ENCODE results near the gene DCAF8.

The DCAF8 gene

DNA sequence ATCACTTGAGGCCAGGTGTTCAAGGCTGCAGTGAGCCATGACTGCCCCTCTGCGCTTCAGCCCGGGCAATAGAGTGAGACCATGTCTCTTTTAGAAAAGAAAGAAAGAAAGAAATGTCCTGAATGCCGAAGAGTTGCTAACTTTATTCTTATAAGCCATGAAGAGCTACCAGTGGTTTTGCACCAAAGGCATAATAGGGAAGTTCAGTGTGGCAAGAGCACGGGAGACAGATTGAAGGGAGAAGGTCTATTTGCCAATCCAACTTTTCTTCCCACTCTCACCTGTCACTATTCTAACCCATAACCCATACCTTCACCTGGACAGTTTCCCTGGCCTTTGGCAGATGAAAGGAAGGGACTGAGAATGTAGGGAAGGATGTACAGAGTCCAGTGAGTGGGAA is 61.6 kb downstream of the DCAF8 start:
- DNase-seq, result no peak

DNA sequence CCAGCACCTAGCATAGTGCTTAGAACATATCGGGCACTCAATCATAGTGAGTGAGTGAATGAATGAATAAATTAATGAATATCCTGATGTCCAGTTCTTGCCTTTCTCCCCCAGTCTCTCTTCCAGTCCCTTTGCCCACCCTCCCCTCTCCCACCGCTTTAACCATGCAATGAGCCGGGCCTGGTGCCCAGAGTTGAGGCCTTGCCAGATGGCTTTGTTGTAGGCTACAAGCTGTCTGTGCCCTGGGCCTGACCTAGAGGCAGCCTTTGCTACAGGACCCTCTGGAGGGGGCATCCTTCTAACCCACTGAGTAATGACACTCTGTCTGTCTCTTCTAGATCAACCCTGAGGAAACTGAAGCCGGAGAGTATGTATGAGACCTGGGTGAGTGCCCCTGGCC is 65.1 kb downstream of the DCAF8 start:
- no peak for DNase-seq

DNA sequence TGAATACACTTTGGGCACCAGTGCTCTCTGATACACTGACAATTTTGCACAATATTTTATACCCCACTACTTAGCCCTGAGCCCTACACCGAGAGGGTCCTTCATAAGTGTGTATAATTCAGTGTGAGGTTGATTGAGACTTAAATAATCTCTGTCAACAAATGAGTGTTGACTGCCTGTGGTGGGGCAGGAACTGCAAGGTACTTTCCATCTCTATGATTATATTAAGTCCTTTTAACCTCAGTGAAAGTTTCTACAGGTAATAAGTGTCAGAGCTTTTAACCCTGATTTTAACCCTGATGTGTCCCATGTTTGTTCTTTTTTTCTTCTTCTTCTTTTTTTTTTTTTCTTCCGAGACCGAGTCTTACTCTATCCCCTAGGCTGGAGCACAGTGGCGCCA is 66.2 kb downstream of the DCAF8 start:
- DNase-seq, result no peak

DNA sequence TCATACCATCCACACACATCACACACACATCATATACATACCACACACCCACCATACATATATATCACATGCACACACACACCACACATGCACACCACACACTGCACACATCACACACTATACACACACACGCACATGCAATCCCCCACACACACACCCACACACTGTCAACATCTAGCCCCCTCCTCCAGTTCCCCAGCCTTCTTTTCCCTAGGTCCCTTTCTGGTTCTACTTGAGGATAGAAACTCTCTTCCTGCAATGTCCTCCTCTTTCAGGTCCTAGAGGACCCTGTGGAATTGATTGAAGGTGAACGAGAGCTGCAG is 67.7 kb downstream of the DCAF8 start:
- no peak for DNase-seq

DNA sequence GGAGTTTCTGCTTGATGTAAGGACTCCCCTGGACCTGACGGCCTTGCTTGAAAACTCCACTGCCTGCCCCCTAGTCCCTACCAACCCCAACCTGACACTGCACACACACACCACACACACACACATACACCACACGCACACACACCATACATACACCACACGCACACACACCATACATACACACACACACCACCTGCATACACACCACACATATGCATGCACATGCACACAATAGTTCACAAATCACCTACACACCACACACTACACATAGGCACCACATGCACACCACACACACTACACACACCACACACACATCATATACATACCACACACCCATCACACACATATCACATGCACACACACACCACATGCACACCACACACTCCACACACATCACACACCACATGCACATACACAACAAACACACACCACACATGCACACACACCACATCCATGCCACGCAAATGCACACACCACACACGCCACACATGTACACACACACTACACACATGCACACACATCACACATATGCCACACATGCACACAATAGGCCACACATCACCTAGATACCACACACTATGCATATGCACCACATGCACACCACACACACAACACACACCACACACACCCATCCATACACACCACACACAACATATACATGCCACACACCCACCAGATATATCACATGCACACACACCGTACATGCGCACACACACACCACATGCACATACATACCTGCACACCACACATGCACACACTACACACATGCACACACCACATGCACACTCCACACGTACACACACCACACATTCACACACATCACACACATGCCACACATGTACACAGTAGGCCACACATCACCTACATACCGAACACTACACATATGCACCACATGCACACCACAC is 68.3 kb downstream of the DCAF8 start:
- no peak for DNase-seq

DNA sequence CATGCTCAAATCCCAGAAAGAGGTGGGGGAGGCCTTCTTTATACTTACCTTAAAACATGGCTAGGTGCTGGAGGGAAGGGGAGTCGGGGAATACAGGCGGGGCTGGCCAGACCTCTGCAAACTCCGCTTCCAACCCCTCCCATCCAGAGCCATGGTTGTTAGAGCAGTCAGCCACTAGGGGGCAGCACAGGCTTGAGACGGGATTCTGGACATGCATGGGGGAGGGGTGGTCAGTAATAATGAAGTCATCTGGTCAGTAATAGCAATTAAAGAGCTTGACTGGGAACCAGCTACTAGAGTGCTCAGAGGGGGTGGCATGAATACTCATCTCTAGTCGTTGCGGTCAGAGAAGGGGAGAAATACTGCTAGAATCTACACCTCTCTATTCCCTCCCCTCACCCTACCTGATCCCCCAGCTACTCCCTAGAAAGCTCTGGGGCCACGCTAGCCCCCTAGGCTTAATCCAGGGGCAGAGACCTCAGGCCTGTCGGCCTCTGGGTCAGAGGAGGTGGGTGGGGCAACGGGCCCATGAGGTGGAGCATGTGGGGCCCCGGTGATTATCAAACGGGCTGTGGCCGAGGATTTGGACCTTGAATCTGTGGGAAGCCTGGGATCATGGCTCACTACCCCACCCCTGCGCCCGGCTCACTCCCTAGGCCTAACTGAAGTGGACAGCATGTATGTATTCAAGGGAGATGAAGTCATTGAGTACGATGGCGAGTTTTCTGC is 69.1 kb downstream of the DCAF8 start:
- DNase-seq, result peak; percentile 91

DNA sequence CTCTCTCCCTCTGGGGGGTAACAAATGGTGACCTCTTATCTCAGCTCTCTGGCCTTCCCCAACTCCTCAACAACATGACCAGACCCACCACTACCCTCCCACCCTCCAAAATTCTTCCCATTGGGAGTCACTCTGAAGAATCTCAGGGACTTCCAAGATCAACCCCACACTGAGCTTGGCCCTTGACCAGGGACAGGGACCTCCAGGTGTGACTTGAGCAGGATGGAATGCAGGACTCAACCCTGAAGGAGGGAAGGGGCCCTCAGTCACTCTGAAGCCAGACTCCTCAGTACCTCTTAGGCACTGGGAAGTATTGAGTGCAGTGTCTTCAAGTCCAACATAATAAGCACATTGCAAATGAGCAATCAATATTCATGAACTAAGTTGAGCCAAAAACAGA is 70.1 kb downstream of the DCAF8 start:
- no peak for DNase-seq

DNA sequence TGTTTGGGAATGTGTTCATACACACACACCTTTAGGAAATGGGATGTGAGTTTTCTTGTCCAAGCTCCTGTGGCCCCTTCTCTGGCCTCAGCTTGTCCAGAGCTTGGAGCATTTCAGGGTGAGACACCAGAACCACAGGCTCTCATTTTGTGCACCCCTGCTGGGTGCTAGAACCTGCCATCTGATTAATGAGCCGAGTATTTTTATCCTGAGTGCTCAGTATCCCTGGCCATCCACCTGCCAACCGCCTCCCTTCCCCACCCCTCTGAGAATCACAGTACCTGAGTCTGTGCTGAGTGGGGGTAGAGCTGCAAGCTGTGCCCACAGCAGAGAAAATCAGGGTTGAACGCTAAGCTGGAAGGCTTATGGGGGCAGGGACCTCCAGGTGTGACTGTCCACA is 70.6 kb downstream of the DCAF8 start:
- no peak for DNase-seq

DNA sequence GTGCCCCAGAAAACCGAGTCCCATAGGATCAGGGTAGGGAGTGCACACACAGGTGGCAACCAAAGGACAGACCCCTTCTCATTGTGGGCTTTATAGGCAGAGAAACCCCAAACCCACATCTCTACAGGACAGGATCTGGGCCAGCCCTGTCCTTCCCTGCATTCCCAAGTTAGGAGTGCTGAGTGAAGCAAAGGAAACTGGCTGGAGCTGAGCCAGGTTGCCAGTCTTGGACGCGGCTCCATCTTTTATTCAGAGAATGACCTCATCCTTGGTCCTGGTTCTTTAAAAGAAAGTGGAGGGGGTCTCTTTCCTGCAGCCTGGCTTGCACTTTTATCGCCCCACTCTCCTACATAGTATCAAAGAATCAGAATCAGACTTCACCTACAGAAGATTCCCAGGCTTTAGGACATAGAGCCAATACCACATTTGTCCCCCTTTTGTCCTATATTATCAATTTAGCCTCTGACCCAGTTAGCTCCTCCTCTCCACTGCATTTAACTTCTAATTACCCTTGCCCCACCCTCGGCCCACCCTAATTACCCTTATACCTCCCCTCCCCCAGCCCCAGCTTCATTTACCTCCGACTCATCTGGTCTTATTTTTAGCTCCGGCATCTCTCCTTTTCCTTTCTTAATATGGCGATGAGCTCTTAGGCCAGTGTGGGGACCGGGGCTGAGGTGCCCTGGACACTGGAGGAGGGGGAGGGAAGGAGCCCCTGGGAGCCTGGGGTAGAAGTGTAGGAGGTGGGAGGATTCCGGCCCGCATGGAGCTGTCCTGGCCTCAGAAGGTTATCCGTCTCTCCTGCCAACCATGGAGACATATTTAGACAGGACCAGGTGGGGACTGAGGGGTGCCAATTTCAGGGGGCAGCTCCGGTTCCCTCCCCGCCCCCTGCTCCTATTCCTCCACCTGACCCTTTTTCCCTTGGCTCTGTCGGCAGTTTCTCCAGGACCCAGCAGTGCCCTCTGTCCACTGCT is 72.4 kb downstream of the DCAF8 start, which contains the start of gene CASQ1:
Gene CASQ1 (plus strand): TSS at position 927 of the 977 bp plus-strand sequence. CDS start 177 bp downstream, outside the sequence.
- no peak for DNase-seq

DNA sequence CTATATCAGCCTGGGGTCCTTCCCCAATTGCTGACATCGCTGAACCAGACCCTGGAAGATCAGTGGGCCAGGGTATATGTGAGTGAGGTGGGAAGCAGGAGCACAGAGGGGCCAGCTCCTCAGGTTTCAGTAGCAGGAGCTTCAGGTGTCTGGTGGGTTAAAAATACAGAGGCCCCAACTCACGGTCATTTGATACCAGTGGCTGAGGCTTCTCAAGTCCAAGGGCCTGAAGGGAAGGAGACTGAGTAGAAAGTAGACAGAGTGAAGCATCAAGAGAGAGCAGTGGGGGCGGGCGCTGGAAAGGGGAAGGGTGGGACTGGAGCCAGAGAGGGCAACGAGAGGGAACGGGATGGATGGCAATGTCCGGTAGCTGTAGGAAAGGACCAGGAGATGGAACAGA is 74.0 kb downstream of the DCAF8 start:
- no peak for DNase-seq

DNA sequence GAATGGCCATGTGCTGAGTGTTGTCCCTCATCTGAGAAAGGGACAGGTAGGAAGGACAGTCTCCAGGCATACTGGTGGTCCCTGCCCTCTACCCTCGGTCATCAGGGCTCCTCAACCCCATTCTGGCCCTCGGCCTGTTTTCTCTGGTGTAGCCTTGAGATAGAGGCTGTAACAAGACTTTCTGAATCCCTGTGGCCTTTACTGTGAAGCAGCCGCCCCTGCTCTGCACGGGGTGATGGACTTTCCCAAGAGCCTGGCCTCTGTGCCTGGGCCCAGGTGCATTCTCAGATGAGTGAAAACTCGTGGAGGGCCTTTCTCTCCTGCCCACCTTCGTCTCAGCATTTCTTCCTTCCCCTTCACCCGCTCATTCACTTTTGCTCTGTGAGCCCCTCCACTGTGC is 74.9 kb downstream of the DCAF8 start:
- DNase-seq, result no peak

DNA sequence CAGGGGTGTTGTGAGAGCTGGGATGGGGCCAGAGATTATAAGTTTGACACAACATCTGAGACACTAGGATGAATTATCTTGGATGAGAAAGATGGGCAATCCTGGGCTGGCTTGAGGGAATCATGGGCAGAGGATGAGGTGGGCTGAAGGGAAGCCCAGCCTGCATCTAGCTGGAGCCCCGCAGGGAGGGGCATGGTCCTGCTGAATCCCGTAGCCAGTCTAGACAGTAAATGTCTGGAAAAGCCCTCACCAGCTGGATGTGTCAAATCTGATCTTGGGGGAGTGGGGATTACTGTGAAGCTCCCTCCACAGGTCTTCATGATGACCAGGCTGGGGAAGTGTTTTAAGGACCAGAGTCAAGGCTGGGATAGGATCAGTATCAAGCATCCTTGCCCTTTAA is 75.6 kb downstream of the DCAF8 start:
- no peak for DNase-seq

DNA sequence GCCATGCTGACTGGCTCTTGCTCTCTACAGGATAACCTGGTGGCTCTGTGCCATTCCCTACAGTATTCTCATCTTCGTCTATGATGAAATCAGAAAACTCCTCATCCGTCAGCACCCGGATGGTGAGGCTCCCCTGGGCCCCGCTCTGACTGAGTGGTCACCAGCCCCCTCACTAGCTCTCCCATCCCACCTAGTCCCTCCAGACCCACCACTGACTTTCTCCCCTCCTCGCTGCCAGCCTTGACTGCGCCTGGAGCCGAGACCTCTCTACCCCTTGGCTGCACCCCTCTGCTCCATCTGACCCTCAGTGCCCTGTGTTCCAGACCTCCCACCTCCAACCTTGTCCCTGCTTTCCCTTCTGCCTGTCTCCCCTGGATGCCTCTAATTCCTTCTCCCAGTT is 76.1 kb downstream of the DCAF8 start:
- peak; percentile 14 for DNase-seq

DNA sequence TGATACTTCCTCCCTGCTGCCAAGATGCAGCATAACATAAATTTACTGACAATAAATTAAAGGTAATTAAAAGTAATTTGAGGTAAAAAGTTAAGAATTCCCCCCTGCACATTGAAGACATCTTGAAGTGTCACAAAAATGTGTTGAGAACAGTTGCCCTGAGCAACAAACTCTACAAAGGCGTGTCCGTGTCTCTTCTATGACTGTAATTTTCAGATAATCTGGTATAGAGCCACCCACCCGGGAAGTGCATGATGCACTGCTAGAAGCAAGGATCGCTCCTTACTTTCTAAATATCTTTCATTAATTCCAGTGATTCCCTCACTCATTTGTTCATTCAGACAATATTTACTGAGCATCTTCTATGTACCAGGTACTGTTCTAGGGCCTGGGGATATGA is 83.0 kb downstream of the DCAF8 start:
- no peak for DNase-seq

DNA sequence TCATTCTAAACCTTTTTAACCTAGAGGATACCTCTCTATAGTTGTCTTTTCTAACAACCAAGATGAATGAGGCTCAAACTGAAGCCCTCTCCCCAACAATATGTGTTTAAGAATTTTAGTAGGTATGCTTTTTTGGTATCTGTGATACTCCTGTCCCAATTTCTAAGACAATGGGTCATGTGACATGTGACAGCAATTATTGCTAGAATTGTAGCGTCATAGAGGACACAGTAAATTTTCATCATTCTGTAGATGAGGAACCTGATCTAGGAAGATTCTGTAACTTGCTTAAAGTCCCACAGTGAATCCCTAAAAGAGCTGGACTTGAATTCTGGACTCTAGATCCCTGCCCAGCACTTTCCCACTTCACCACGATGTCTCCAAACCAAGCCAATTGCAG is 83.6 kb downstream of the DCAF8 start:
- DNase-seq, result no peak

DNA sequence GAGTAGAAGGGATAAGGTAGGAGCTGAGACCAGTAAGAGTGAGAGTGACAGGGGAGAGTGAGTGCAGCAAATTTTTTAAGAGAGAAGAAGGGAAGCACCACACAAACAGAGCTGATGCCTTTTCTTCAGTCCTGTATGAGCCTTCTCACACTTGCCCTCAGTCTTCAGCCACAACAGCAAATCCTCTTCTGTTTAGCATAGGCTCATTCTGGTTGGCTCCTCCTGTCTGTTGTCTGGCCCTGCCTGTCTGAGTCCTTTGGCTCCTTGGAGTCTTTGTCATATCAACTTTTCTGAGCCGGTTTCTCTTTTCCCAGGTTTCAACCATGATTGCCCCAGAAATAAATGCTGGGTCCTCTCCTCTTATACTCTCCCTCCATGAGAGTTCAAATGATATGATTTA is 84.7 kb downstream of the DCAF8 start:
- DNase-seq, result no peak

DNA sequence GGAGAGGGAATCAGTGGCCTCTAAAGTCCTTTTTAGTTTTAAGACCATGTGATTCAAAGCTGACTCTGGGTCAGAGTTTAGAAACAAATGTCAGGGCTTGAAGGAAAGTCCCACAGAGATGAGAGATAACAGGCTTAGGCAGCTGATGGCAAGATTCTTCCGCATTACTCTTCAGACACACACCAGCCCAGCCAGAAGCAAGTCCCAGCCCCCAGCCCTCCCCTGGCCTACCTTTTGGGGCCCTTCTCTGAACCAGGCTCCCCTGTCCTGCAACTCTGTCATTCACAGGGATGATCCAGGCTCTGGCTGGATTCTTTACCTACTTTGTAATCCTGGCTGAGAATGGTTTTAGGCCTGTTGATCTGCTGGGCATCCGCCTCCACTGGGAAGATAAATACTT is 85.1 kb downstream of the DCAF8 start:
- DNase-seq, result no peak

DNA sequence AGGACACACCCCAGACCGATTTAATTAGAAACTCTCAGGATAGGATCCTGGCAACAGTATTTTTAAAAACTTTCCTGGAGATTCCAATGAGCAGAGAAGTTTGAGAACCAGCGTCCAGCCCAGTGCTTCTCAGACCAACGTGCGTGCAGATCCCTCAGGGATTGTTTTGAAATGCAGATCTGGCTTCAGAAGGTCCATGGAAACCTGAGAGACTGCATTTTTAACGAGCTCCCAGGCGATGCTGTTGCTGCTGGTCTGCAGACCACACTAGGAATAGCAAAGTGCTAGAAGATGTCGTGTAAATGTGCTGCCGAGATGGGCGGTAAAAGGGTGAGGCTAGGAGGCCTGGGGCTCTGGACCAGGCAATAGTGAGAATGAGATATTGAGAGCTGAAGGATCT is 90.4 kb downstream of the DCAF8 start:
- no peak for DNase-seq

DNA sequence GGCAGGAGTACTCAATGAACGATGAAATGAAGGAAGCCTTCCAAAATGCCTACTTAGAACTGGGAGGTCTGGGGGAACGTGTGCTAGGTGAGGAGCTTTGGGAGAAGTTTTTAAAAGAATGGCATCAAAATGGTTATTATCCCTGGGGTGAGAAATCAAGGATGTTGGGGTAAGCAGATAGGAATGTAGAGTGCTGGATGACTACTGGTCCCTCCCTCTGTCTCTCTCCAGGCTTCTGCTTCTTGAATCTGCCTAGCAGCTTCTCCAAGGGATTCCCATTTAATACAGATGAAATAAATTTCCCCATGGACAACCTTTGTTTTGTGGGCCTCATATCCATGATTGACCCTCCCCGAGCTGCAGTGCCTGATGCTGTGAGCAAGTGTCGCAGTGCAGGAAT is 91.0 kb downstream of the DCAF8 start:
- no peak for DNase-seq

DNA sequence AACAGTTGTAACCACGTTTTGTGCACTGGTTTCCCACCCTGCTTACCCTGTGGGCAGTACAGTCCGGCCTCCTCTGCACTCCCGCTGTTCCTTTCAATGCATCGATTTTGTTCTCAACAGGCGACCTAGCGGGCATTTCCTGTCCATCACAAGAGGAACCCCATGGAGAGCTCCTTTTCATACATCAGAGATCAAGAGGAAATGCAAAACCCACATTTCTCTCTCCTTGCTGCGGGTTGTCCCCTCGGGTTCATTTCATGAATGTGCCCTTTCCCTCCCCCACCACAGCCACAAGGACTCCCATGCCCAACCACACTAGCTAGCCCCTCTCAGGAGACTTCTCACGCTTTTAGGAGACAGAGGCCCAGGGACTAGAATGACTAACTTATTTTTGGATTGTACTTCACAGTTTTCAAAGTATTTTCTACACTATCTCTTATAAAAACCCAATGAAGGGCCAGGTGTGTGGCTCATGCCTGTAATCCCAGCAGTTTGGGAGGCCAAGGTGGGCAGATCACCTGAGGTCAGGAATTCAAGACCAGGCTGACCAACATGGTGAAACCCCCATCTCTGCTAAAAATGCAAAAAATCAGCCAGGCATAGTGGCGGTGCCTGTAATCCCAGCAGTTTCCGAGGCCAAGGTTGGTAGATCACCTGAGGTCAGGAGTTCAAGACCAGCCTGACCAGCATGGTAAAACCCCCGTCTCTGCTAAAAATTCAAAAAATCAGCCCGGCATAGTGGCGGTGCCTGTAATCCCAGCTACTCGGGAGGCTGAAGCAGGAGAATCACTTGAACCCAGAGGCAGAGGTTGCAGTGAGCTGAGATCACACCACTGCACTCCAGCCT is 92.6 kb downstream of the DCAF8 start:
- peak; percentile 10 for DNase-seq

DNA sequence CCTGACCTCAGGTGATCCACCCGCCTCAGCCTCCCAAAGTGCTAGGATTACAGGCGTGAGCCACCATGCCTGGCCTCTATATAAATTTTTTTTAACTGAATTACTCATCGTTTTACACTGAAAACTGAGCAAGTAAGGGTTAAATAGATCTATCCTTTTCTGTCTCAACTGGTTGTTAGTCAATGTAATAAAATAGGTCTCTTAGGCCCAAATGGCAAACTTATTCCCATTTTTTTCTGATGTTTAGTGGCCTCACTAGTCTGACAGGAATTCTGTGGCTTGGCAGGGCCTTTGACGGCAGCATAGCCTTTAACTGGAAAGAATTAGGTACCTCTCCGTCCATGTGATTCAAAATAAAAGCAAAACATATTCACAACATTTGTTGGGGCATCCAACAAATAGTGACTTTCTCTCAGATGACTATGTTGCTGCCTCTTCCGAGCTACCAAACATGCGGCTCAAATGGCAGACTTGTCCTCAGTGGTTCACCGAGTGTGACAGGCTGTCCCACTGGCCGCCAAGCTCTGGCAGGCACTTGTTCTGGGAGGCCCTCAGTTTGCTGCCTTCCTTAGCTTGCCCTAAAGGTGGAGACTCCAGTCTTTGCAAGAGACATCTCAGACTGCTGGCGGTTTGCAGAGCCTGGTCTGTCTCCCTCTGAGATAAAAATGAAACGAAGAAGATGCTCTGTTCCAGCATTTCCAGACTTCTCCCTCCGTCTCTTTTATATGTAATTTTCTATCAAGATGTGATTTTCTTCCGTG is 93.6 kb downstream of the DCAF8 start:
- no peak for DNase-seq

DNA sequence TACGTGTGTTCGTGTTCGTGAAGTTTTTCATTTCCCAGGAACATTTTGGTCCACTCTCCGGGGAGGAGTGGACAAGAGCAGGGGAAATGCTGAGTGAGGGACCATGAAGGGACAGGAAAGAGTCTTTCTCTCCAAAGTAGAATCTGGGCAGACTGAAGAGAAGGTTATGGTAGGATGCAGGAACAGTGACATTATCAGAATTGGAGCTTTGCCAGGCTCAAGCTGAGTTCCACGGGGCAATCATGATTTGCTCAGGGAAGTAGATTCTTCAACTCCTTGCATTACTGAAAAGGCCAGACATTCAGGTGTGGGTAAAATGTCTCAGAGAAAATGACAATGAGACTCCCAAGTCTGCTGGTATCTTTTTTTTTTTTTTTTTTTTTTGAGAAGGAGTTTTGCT is 94.3 kb downstream of the DCAF8 start:
- no peak for DNase-seq

All from DMS53 (cell line).